Ishikawa (cell line): ENCODE results near the gene RALGPS2.

ENCODE experiments used
- EP300 ChIP-seq: IDR thresholded peaks from 2 replicates; pipeline ENCODE4 v1.6.1; 2012; ENCODE audit warnings: borderline replicate concordance
- FOXM1 ChIP-seq: IDR thresholded peaks from 2 replicates; pipeline ENCODE4 v1.6.1; 2012; ENCODE audit warnings: low read depth, borderline replicate concordance
- TF ChIP-seq, protein P1 (sequence below): IDR thresholded peaks from 2 replicates; pipeline ENCODE4 v1.6.1; 2012

DNA sequence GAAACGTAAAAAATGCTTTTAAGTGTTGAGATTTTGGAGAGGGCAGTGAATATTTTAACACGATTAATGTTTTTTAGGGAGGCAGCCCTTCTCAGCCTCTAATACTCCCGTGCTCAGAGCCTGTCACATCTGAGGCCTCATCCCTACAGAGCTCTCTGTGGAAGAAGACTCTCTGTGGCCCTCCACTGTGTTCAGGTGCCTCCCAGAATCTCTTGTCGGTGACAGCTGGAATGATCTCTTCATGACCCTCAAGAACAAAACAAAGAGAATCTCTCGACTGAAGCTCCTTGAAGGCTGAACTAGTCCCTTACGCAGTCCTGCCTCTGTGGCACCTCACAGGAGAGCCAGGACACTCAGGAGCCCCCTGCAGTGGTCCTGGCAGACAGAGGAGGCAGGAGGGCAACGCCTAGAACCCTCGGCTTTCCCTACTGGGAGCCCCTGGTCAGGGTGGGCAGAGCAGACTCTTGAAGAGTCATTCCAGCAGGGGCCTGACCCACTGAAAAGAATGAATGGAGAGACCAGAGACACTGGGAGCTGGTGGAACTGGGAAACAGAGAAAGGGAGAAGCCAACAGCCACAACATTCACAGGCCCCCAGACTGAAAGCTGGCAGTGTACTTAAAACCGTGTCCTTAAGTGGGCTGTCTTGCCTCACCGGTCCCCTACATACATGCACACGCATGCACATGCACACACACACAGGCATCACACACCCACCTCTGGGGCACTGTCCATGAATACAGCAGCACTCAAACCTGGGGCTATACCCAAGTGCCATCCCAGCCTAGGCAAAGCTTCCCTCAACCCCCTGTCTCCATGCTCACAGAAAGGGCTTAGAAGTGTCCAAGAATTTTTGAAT lies 213.3 kb downstream of the RALGPS2 start:
- TF ChIP-seq FOXM1 (no peak), EP300 (no peak)
- TF ChIP-seq, protein P1, sequence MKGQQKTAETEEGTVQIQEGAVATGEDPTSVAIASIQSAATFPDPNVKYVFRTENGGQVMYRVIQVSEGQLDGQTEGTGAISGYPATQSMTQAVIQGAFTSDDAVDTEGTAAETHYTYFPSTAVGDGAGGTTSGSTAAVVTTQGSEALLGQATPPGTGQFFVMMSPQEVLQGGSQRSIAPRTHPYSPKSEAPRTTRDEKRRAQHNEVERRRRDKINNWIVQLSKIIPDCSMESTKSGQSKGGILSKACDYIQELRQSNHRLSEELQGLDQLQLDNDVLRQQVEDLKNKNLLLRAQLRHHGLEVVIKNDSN: no peak
